GM19452 (cell line): ENCODE data around the gene JAKMIP2.
"Not testable (repeated sequence)": the region's sequence is repeated elsewhere in the genome, so short reads cannot be mapped to it uniquely, and the experiment has no call there.

Source experiments
- ATAC-seq: cut with Tn5 transposase; IDR thresholded peaks from one replicate; pipeline ENCODE4 v1.9.1; 2021; ENCODE audit not compliant: unreplicated experiment

The JAKMIP2 gene

GRCh38 chr5:147617191-147617606, 165.3 kb downstream of the JAKMIP2 start:
- no peak for ATAC-seq

GRCh38 chr5:147616421-147616820, 166.1 kb downstream of the JAKMIP2 start:
- ATAC-seq, result no peak

- no peak for ATAC-seq
These were observed 169.2 kb downstream of the JAKMIP2 start for GRCh38 chr5:147613359-147613758.

DNA sequence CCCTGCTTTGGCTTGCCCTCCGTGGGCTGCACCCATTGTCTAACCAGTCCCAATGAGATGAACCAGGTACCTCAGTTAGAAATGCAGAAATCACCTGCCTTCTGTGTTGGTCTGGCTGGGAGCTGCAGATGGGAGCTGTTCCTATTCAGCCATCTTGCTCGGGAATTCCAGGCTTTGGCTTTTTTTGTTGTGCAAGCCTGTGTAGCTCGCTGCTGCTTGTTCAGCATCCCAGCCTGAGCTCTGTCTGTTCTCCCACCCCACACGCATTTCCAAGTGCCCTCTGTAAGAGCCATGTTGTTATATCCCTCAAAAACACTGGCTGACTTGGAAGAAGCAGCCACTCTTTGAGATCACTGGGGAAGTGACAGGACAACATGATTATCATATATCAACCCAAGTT, 171.0 kb downstream of the JAKMIP2 start:
- ATAC-seq, result no peak

DNA sequence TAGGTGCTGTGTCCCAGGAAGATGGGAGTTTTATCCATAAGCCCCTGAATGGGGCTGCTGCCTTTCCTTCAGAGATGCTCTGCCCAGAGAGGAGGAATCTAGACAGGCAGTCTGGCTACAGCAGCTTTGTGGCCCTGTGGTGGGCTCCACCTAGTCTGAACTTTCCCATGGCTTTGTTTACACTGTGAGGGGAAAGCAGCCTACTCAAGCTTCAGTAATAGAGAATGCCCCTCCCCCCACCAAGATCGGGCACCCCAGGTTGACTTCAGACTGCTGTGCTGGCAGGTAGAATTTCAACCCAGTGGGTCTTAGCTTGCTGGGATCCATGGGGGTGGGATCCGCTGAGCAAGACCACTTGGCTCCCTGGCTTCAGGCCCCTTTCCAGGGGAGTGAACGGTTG, 171.7 kb downstream of the JAKMIP2 start:
- ATAC-seq, result no peak

GRCh38 chr5:147601652-147602051, 180.9 kb downstream of the JAKMIP2 start:
- ATAC-seq, result no peak

GRCh38 chr5:147591120-147591519, 191.4 kb downstream of the JAKMIP2 start:
- no peak for ATAC-seq

DNA sequence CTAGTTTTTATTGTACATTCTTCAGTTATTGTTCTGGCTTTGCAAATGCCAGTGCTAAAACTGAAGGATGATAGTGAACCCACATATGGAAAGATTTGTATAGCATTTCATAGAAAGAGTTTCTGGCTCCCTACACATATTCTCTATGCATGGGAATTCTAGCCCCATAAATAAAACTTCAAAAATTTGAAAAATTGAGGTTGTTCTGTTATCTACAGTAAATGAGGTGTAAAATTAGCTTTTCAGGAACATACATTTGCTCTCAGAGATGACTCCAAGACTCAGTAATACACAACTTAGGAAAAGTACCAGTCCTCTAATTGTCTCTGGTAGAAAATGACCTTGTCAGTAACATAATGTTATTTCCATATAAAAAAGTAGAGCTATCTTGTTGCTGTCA, 192.4 kb downstream of the JAKMIP2 start:
- no peak for ATAC-seq

GRCh38 chr5:147586832-147587231, 195.7 kb downstream of the JAKMIP2 start:
- no peak for ATAC-seq

DNA sequence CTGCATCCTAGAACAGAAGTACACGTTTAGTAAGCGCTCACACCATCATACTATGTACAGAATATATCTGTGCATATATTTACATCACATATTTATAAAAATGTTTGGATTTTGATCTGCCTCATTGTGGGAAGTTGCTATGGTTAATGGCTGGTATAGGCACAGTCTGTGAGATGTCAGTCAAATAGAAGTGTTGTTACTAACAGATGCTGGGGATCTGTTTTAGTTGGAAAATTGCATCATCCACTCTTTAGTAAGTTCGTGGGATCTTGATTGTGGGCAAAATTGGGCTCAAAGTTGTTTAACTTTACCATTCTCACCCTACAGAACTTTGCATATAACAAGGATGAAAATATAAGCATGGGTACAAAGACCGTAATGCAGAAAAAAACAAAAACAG, 196.3 kb downstream of the JAKMIP2 start:
- ATAC-seq, result no peak

GRCh38 chr5:147582272-147582671, 200.3 kb downstream of the JAKMIP2 start:
- ATAC-seq, result not testable (repeated sequence)

DNA sequence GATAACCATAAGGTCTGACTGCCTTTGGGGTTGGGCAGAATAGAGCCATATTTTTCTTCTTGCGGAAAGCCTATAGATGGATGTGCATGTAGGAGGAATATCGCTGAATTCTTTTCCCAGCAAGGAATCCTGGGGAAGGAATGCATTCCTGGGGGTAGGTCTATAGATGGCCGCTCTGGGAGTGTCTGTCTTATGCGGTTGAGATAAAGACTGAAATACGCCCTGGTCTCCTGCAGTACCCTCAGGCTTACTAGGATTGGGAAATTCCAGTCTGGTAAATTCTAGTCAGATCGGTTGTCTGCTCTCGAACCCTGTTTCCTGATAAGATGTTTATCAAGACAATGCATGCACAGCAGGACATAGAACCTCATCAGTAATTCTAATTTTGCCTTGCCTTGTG, 202.1 kb downstream of the JAKMIP2 start:
- ATAC-seq, result not testable (repeated sequence)

DNA sequence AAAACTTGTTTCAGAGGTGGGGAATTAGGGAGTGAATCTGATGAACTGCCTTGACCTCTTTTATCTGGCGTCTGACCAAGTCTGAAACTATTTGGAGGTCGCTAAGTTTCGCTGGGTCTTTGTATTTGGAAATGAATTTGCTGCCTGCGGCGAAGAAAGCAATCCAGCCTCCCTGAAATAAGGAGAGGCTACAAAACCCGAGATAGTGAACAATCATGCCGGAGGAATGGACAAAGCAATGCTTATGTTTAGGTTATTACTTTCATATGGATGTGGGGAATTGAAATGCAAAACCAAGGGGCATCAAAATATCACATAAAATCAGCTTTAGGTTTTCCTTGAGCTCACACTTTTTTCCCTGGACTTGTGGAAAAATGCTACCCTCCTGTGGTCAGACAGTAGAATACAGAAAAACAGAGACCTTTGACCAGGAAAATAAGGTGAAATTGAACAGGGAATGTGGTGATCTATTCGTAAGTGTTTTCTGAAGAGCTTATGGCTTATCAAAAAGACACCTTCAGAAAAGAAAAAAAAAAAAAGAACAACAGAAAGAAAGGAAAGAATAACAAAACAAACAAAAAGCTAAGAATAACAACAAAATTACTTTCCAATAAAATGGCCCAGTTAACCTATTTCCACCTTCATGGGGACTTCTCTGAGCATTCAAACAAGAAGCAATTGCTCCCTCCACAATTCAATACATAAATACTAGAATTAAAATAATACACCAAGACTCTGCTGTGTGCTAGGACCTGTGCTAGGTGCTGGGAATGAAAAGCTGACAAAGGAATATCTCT, 204.1 kb downstream of the JAKMIP2 start:
- no peak for ATAC-seq

- ATAC-seq, result no peak
These were observed 205.6 kb downstream of the JAKMIP2 start for GRCh38 chr5:147576646-147577535.

DNA sequence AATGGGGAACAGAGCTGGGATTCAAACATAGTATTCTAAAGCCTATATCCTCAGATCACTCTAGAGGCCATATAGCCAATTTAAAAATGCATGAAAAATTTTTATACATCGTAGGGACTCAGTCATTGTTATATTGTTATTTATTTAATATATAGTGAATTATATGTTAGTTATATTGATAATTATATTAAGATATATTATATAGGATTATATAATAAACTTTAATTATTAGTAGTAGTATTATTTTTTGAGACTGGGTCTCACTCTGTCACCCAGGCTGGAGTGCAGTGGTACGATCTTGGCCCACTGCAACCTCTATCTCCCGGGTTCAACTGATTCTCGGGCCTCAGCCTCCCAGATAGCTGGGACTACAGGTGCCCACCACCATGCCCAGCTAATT, 206.9 kb downstream of the JAKMIP2 start:
- no peak for ATAC-seq

DNA sequence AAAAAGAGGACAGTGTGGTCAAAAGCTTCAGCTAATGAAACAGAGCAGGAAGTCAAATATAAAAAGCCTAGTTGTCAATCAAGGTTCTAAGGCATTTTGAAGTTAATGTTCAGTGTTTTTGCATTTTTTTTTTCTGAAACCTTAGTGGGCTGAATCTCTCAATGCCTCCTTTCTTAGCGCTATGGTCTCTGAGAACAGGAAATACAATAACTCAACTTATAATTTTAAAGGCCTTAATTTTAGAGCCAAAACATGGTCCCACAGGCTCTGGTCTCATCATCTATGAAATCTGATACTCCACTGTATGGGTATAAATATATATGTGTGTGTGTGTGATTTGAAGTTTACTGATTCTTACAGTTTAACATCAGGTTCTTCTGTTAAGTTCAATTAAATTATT, 209.3 kb downstream of the JAKMIP2 start:
- no peak for ATAC-seq

- no peak for ATAC-seq
These were observed 213.7 kb downstream of the JAKMIP2 start for GRCh38 chr5:147568710-147569406.

DNA sequence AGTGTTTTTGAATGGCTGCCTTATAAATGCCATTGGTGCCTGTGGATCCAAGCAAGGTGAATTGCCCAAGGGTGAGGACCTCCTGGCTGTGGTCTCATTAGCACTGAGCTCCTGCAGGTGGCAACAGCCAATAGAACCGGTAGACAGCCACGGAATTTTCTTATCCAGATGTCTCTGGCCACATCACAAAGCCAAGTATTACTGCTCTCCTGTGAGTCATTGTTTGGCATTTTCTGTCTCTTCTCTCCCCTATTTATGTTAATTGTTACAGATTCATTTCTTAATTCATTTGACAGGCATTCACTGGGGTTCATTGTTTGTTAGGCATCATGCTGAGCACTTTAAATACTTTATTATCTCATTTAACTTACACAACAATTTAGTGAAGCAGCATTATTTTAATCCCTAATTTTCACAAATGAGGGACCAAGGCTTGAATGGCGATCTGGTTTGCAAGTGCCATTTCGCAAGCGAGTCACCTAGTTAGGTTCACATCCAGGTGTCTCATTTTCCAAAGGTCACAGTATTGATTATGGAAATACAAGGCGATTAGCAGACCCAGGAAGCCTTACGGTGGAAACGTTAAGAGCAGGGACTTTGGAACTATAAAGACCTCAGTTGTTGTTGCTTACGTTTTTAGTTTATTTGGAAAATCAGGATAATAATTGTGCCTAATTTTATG, 214.5 kb downstream of the JAKMIP2 start:
- no peak for ATAC-seq

DNA sequence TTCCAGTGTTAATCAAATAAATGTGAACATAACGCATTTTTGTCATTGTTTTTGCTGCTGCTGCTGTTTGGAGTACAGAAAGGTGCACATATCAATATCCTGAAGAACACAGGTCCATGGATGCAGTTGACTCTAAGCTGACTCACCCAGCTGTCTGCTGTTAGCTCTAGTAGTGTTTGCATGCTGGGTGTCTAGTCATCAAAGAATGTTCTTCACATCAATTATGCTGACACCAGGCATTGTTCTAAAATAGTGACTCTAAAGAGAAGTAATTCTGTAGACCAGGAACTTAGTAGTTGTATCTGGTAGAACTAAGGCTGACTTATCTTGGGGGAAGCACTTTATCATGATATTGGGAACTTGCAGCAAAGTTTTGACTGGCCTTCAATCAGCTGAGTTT, 217.0 kb downstream of the JAKMIP2 start:
- no peak for ATAC-seq

- ATAC-seq, result no peak
These were observed 218.4 kb downstream of the JAKMIP2 start for GRCh38 chr5:147564124-147564486.
